Inflammatory macrophage treated with lipopolysaccharide for 4 hours (primary cell): Measurements from ENCODE around the gene ERC1.

Experiments used
- DNase-seq: peaks from one replicate; pipeline ENCODE4 v3.0.0-alpha.2; 2020

ERC1 gene

DNA sequence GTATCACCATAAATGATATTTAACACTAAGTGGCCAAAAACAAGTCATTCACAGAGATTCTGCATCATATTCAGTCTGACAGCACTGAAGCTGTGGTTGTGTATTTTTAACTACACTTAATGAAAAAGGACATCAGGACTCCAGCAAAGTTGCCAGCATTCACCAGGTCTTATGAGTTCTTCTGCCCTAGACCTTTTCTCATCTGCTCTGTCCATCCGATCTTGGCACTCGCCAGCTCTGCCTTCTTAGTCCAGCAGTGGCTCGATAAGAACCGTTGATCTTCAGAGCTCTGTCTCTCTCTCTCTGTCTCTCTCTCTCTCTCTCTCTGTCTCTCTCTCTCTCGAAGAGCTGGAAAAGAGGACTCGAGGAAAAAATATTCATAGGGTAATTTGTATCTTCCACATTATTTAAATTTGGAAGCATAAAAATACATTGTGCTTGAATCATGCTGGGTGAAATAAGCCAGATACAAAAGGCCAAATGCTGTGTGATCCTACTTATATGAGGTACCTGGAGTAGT is 371.2 kb downstream of the ERC1 start:
- no peak for DNase-seq

DNA sequence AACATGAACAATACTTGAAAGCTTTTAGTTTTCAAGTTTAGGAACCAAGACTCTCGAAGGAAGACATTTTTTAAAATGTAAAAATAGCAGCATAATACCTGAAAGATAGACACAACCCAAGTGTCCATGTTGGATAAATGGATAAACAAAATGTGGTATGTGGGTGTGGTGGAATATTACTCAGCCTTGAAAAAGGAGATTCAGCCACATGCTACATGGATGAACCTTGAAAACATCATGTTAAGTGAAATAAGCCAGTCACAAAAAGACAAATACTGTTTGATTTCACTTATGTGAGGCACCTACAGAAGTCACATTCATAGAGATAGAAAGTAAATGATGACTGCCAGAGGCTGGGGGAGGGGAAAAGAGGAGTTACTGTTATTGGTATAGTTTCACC is 374.7 kb downstream of the ERC1 start:
- no peak for DNase-seq

DNA sequence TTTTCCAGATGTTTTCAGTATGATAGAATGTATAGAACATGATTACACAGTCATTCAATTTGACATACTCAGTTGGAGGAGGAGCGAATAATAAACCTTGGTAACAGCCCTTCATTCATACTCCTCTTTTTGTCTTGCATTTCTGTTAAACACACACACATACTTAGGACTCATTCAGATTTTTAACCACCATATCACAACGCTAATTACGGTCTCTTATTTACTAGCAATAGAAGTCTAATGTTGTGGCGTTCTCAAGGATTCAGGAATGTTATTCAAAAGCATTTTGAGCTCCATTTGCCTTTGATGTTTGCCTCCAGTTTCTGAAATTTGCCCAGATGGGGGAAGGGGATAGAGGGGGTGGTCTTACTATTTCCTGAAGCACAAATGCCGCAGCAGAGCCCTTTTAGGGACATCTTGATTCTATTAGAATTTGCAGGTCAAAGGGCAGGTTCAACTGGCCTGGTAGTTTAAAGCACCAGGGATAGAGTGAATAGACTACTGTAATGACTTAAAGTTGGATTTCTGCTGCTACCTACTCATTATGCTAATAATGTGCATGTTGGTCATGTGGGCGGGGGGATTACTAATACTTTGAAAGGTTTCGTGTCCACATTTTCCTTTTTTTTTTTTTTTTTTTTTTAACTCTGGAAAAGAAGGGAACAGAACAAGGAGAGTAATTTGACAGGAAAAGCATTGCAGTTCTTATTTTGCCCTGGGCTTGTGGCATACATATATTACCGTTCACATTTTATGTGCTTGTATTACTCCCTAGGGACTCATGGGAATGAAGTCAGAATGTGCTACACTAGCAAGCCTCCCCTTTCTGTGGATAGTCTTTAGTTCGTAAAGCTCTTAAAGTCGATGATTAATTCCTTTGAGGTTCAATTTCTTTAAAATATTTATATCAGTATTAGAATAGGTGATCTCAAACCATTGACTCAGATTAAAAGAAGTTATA is 376.6 kb downstream of the ERC1 start:
- DNase-seq: peak; percentile 13

DNA sequence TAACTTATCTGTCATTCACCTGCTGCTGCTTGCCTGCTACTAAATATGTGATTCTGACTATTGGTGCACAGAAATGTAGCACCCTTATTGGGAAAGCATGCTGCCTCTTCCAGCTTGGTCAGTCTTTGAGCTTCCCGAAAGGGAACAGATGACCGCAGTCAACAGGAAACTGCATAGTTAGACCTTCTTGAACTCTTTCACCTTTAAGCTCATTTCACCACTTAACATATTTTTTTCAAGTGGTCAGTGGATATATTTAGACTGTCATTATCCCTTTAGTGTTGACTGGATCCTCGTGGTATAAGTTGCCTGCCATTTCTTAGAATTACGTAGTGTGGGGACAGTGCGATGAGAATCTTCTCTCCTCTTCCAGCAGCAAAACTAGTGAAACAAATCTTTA is 378.4 kb downstream of the ERC1 start:
- no peak for DNase-seq

DNA sequence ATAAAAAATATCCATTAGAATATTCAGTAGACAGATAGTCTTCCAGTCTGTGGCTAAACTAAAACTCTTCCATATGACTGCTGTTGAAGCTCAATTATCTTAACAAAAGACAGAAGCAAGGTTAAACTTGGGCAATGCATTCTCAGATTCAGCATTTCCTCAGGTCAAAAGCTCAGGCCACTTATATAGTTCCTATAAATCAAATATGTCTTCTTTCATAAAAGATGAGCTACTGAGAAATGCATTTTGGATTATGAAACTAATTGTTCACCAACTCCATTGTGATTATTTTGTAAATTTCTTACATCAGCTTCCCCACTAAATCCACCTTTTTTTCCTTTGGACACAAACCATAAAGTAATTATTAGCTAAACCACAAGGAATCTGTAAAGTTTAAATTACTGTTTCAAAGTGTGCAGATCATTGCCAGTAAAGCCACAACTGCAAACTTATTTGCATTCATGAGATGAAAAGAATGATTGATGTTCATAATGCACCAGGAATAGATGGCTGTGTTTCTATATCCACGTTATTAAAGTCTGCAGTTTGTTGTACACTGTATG is 379.0 kb downstream of the ERC1 start:
- no peak for DNase-seq

DNA sequence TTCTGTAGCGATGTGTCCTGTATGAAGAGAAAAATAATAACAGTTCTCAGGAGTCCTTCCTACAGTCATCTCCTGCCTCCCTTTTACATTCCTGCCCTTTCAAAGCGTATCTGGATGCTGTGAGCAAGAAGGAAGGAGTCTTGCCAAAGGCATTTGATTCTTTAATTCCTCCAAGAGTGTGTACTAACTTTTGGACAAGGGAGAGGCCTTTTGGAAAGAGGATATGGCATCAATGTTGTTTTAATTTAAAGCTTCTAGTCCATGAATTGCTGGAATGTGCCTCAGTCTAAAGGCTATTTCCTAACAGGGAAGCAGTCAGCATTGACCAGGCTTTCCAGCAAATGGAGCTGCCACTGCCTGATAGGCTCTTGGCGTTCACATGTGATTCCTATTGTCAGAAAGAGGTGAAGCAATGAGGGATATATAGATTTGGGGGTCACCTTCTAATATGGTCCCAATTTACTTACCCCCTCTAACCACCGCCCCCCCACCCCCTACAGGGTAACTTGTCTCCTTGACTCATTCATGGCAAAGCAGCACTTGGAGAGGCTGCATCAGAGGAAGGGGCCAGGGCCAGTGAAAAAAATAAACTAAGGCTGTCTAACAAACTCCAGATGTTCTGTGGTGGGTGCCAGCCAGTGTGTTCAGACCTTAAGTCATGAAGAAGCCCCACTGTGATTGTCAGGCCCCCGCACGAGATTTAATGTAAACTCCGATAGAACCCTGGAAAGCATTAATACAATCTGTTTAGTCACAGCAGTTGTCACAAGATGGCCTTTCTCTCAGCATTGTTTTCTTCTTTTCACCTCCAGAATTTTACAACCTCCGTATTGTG is 383.1 kb downstream of the ERC1 start:
- no peak for DNase-seq

DNA sequence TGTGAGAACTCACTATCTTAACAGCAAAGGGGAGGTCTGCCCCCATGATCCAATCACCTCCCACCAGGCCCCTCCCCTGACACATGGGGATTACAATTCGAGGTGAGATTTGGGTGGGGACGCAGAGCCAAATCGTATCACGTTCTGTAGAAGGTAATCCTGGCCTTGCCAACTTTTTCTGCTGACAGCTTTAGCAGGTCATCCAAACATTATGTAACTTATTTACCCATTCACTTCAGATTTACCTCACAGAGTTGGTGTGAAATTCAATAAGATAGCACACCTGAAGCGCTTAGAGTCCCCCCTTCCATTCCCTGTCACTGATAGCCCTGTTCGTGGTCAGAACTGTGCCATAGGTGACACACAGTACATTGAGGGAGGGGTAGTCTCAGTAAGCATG is 384.3 kb downstream of the ERC1 start:
- DNase-seq: no peak

DNA sequence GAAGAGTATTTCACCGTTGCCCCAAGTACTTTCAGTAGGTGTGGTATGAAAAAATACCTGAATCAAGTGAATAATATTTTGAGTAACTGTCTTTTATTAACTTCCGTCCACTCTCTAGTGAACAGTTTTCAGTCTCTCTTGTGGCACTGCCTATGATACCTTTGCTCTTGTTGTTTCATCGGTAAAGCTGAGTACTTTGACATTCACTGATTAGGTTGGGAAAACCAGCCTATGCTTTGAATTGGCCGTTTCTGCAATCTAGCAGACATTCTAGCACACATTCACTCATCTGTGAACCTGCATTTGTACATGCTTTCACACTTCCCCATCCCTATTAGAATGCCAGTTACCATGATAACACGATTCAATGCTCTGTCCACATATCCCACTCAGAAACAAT is 386.1 kb downstream of the ERC1 start:
- DNase-seq: no peak

DNA sequence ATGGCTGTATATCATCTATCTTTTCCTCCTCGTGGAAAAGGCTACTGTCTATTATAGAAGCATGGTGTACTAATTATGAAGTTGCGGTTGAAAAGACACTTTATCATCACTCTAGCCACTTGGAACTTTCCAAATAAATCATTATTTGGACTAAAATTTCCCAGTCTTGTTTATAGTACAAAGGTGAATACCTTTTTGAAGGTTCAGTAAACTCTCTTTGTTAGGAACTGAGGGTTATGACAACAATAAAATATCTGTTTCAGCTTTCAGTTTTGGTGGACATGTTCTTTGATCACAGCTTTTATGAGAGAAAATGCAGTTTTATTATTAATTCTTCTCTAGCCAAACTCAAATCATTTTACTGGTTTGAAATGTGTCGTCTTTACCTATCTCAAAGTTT is 386.7 kb downstream of the ERC1 start:
- no peak for DNase-seq

DNA sequence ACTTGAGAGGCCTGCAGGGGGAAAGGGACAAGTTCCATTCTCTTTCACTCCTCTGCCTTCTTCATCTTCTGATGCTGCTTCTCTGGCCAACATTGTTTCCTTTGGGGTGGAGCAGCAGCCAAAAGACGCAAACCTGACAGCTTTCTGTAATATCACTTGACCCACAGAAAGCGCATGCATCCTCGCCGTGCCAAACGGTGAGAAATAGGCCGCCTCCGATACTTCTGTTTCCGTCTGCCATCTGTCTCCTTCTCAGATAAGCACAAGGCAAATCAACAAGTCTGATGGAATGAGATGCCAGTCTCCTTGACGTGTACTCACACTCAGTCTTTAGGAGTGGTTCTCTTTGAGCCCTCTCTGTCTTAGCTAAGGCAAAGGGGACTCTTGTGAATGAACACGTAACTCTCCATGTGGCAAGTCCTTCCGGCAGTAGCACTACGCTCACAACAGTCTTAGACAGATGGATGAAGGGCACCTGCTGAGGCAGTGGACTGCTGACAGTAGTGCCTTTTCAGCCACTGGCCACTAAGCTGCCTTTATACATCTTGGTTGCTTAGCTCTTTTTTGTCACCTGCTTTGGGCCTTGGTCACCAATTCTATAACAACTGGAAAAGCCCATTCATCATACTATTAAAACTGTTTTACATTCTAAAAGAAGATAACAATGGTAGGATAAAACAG is 389.3 kb downstream of the ERC1 start:
- no peak for DNase-seq

DNA sequence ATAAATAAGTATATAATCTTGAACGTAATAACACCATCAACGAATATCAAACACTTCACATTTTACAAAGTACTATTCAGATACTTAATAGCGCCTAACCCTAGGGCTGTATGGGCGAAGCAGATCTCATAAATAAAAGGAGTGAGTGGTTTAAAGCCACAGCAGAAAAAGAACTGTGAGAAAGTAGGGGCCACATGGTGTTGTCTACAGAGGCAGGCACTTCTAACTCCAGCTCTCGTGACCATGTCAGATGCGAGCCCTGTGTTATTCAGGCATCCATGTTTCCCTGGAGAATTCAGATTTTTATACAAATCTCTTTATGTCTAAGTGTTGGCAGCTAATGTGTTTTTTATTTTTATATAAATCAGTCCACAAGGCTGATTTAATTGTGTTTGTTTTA is 391.1 kb downstream of the ERC1 start:
- DNase-seq: no peak

DNA sequence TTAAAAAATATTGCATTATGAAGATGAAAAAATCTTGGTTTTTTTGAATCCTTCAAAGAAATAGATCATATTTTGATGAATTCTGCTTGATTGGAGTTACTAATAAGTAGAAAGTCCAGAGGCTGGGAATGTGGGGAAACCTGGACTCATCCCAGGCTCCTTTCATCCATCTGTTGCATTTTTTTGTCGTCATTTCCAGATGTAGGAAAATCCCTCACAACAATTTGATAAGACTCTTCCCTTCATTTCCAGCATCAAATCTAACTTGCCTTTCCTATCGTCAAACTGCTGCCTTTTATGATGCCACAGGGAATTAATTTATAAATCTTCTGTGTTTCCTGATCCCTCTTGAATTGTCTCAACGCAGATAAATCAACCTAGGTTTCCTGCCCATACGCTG is 391.8 kb downstream of the ERC1 start:
- no peak for DNase-seq

DNA sequence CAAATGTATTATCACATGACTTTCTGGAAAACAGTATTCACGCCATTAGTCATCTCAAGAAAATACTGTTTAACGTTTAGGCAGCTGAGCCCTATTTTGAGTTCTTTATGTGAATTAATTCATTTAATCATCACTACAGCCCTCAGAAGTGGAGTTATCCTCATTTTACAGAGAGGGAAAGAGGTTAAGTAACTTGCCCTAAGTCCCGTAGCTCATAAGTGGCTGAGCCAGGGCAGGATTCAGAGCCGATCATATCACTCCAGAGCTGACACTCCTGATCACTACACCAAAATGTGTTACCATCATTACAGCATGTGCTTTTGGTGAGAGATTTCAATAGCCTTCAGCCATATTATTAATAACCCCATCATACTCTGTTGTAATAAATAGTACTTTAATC is 392.7 kb downstream of the ERC1 start:
- no peak for DNase-seq

DNA sequence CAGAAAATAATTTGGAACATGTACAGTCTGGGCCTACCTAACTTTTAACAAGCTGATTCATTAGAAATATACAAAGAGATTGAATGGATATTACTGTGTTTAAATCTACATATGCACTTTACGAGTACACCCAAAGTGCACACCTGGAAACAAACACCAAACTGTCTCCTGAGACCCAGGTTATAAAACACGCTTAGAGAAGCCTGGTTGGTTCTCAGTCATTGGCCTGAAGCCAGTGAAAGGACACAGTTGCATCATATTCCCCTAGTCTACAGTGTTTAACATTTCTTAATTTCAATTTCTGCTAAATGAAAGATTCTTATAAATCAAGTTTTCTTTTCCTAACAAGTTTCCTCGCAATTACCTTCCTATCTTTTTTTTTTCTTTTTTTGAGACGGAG is 393.9 kb downstream of the ERC1 start:
- DNase-seq: no peak

DNA sequence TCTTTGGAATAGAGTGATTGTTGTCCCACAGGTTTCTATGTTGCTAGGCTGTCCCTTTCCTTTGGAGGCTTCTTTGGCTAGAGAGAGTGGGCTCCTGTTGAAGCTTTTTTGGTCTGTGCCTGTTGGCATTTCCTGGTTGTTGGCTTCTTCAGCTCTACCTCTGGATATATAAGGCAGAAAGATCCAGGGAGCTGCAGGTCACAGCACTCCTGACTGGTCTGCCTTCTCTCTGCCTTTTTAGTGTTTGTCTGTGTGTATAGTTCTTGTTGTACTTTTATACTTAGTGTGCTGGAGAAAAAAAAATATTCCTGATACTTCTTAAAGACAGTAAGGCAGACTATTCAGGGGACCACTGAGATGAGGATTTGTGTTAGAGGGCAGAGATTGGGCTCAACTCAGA is 400.7 kb downstream of the ERC1 start:
- DNase-seq: no peak

DNA sequence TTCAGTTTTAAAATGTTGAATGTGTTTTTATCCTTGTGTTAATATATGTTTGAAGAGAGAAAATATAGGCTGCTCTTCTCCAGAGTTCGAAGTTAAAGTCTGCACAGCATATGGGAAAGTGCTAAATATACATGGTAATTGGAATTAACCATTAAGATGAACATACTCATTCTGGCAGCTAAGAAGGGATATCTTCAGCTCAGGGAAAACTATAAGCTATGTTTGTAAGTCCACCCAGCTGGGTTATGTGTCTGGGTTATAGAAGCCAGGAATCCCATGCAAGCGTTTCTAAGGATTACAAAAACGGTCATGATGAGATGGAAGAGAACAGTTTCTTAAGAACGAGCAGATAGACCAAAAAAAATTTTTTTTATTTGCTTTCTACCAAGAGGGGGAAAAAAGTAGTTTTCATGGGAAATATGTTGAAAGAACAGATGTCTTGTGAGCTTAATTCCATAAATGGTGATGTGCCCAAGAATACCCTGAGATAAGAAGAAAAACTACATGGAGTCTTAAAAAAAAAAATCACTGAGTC is 404.5 kb downstream of the ERC1 start:
- DNase-seq: no peak

DNA sequence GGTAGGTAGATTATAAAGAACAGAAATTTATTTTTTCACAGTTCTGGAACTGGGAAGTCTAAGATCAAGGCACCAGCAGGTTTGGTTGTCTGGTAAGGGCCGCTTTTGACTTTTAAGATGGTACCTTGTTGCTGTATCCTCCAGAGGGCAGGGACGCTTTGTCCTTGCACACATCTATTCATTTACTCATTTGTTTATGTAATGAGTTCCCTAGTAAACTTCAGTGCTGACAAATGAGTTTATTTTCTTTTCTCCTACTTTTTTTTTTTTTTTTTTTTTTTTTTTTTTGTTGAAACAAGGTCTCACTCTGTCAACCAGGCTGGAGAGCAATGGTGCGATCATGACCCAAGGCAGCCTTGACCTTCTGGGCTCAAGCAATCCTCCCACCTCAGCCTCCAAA is 407.6 kb downstream of the ERC1 start:
- no peak for DNase-seq

DNA sequence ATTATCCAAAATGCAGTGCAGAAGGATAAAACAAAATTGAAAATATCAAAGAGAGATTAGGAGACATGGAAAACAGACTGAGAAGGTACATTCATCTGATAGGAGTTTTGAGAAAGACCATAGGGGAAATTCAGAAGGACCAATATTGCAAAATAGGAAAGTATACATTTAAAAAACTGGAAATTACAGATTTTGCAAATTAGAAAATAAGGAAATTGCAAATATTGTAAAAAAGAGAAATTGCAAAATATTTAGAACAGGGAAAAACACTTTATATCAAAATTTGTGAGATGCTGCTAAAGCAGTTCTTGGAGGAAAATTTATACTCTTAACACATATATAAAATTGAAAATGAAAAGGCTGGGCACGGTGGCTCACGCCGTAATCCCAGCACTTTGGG is 410.9 kb downstream of the ERC1 start:
- DNase-seq: peak; percentile 75

DNA sequence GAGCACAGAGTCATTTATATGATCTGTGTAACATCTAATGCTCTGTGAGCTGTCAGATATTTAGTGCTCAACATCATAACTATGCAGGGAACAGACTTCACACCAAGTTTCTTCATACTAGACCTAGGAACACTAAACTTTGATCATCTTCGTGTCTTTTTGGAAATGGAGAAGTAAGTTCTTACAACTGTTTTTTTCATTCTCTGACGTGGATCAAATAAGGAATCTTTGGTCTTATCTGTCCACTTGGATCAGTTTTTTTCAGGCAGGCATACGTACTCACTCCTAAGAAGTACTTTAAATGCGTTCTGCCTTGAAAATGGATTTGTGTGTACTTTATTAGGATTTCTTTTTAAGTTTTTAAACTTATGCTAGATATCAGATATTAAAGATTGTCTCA is 412.4 kb downstream of the ERC1 start:
- DNase-seq: no peak

DNA sequence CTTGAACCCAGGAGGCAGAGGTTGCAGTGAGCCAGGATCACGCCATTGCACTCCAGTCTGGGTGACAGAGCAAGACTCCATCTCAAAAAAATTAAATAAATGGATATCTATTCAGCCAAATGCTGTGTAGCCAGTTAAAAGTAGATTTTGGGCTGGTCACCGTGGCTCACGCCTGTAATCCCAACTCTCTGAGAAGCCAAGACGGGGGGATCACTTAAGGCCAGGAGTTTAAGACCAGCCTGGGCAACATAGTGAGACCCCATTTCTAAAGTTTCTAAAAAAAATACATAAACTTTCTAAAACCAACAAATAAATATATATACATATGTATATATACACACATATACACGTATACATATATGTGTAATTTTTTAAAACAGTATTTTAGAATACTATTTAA is 414.6 kb downstream of the ERC1 start:
- DNase-seq: no peak

DNA sequence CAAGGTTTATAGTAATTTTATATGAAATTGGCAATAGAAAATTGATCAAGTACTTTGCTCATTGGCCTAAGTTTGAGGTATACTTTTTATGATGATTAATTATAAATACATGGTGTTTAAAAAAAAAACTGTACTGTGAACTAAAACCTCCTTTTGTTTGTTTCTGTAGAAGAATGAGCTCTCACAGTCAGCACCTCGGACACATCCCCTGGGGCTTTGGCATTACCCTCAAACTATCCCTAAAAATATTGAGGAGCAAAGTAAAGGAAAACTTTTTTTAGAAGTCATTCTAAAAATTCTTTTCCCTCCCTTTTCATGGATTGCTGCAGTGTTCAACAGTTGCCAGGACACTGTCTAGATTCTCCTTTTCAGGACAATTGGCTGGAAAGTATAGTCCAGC is 419.8 kb downstream of the ERC1 start:
- no peak for DNase-seq

DNA sequence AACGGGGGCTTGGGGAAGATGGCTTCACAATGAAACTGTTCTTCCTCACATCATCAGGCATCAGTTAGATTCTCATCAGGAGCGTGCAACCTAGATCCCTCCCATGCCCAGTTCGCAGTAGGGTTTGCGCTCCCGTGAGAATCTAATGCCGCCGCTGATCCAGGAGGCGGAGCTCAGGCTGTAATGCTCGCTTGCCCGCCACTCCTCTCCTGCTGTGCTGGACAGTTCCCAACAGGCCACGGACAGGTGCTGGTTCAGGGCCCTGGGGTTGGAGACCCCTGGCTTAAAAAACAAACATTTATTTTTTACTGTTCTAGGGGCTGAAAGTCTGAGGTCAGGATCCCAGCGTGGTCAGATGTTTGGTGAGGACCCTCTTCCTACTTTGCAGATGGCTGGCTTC is 422.9 kb downstream of the ERC1 start:
- DNase-seq: no peak

DNA sequence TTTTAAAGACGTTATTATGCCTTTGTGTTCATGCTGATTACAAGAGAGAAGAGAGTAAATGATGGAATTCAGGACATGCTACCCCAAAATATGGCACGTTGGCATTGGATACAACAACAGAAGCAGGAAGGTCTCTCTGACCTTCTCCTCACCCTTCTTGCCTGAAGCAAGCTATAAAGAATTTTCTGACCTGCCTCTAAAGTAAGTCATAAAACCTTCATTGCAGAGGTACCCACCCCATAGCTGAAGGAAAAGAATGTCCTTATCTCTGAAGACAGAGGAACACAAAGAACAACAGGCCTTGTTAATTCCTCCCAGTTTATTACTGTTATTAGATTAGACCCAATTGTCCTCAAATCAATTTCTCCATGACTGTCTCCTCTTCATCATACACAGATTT is 427.1 kb downstream of the ERC1 start:
- DNase-seq: no peak
